Loucy (cell line): ENCODE data around the gene SLC17A6.

Source experiments
- H2AFZ ChIP-seq: fragments of 200-600 bp; sonication (generic); 2 replicates; pipeline ENCODE4 v1.6.0; 2016; ENCODE audit warnings: antibody characterized with exemption, mild to moderate bottlenecking, low read length, moderate library complexity
- H3F3A ChIP-seq: fragments of 200-600 bp; 2 replicates; pipeline ENCODE4 v1.6.0; 2016; ENCODE audit warnings: antibody characterized with exemption, low read depth, mild to moderate bottlenecking
- H3K27me3 ChIP-seq: fragments of 200-600 bp; sonication (generic); 2 replicates; pipeline ENCODE4 v1.6.1; 2014; ENCODE audit warnings: low read length, mild to moderate bottlenecking; ENCODE audit not compliant: insufficient read depth, poor library complexity, severe bottlenecking
- H3K36me3 ChIP-seq: fragments of 200-600 bp; sonication (generic); 2 replicates; pipeline ENCODE4 v1.6.1; 2016; ENCODE audit warnings: low read length; ENCODE audit not compliant: insufficient read depth
- H3K4me1 ChIP-seq: fragments of 200-600 bp; sonication (generic); 2 replicates; pipeline ENCODE4 v1.5.1; 2014; ENCODE audit warnings: low read length, mild to moderate bottlenecking; ENCODE audit not compliant: insufficient read depth, poor library complexity, severe bottlenecking
- H3K4me2 ChIP-seq: fragments of 200-600 bp; sonication (generic); 2 replicates; pipeline ENCODE4 v1.6.0; 2014; ENCODE audit warnings: antibody characterized with exemption, low read length, low read depth, mild to moderate bottlenecking; ENCODE audit not compliant: poor library complexity, severe bottlenecking
- H3K4me3 ChIP-seq: fragments of 200-600 bp; sonication (generic); 2 replicates; pipeline ENCODE4 v1.5.1; 2014; ENCODE audit warnings: low read length, mild to moderate bottlenecking, mixed read lengths; ENCODE audit not compliant: poor library complexity, severe bottlenecking
- H3K79me2 ChIP-seq: fragments of 200-600 bp; sonication (generic); 2 replicates; pipeline ENCODE4 v1.6.1; 2014; ENCODE audit warnings: low read length; ENCODE audit not compliant: insufficient read depth
- H3K9ac ChIP-seq: fragments of 200-600 bp; sonication (generic); 2 replicates; pipeline ENCODE4 v1.6.0; 2014; ENCODE audit warnings: mild to moderate bottlenecking, low read depth, low read length, moderate library complexity; ENCODE audit not compliant: poor library complexity, severe bottlenecking
- H3K9me2 ChIP-seq: fragments of 200-600 bp; sonication (generic); replicated peaks from 2 replicates; pipeline ENCODE4 v1.6.1; 2016; ENCODE audit warnings: low read depth, low read length, mixed read lengths
- H3K9me3 ChIP-seq: fragments of 200-600 bp; sonication (generic); 2 replicates; pipeline ENCODE4 v1.6.1; 2014; ENCODE audit warnings: mild to moderate bottlenecking, antibody characterized with exemption, low read length, low read depth; ENCODE audit not compliant: insufficient read depth
- H4K20me1 ChIP-seq: fragments of 200-600 bp; sonication (generic); 2 replicates; pipeline ENCODE4 v1.6.0; 2014; ENCODE audit warnings: antibody characterized with exemption, low read length, mild to moderate bottlenecking; ENCODE audit not compliant: insufficient read depth, poor library complexity, severe bottlenecking
- CTCF ChIP-seq: fragments of 200-600 bp; sonication (generic); conservative IDR thresholded peaks from 2 replicates; pipeline ENCODE4 v1.5.1; 2014; ENCODE audit warnings: mild to moderate bottlenecking, antibody characterized with exemption, low read length
- EZH2phosphoT487 ChIP-seq: fragments of 200-600 bp; IDR thresholded peaks from 2 replicates; pipeline ENCODE4 v1.6.1; 2018; ENCODE audit warnings: antibody characterized with exemption, mild to moderate bottlenecking, moderate library complexity, borderline replicate concordance

Gene SLC17A6

GRCh38 chr11:22392561-22392960, 54.4 kb downstream of the SLC17A6 start:
- no peaks in the 10 kb centered on the region for H3K9me2 ChIP-seq
- no peaks in the 10 kb centered on the region for H3K79me2 ChIP-seq
- H3K4me3 ChIP-seq: no peak overlapping the region
- H3K9ac ChIP-seq: no peak overlapping the region
- TF ChIP-seq CTCF: no peak
- TF ChIP-seq EZH2phosphoT487: no peak
- no peaks in the 10 kb centered on the region for H4K20me1 ChIP-seq
- H3K4me1 ChIP-seq: no peaks in the 10 kb centered on the region
- H3F3A ChIP-seq: no peaks in the 10 kb centered on the region
- H2AFZ ChIP-seq: no peak overlapping the region
- H3K9me3 ChIP-seq: no peaks in the 10 kb centered on the region
- H3K4me2 ChIP-seq: no peak overlapping the region
- no peaks in the 10 kb centered on the region for H3K27me3 ChIP-seq
- no peaks in the 10 kb centered on the region for H3K36me3 ChIP-seq

DNA sequence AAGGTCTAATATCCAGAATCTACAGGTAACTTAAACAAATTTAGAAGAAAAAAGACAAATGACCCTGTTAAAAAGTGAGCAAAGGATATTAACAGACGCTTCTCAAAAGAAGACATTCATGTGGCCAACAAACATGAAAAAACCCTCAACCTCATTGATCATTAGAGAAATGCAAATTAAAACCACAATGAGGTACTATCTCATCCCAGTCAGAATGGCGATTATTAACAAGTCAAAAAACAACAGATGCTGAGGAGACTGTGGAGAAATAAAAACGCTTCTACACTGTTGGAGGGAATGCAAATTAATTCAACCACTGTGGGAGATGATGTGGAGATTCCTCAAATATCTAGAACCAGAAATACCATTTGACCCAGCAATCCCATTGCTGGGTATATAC, 67.2 kb downstream of the SLC17A6 start:
- no peak overlapping the region for H3K4me2 ChIP-seq
- H3K9ac ChIP-seq: no peak overlapping the region
- no peaks in the 10 kb centered on the region for H3F3A ChIP-seq
- H3K36me3 ChIP-seq: no peaks in the 10 kb centered on the region
- no peaks in the 10 kb centered on the region for H3K79me2 ChIP-seq
- TF ChIP-seq EZH2phosphoT487 (no peak), CTCF (no peak)
- no peaks in the 10 kb centered on the region for H3K9me3 ChIP-seq
- no peak overlapping the region for H3K4me3 ChIP-seq
- no peaks in the 10 kb centered on the region for H3K27me3 ChIP-seq
- H4K20me1 ChIP-seq: no peaks in the 10 kb centered on the region
- H3K4me1 ChIP-seq: no peaks in the 10 kb centered on the region
- H2AFZ ChIP-seq: no peak overlapping the region
- no peaks in the 10 kb centered on the region for H3K9me2 ChIP-seq

- H3K4me1 ChIP-seq: no peaks in the 10 kb centered on the region
- no peaks in the 10 kb centered on the region for H3K9me2 ChIP-seq
- H3K9me3 ChIP-seq: no peaks in the 10 kb centered on the region
- H2AFZ ChIP-seq: no peak overlapping the region
- H3K4me3 ChIP-seq: no peak overlapping the region
- no peak overlapping the region for H3K4me2 ChIP-seq
- no peaks in the 10 kb centered on the region for H3K27me3 ChIP-seq
- no peaks in the 10 kb centered on the region for H4K20me1 ChIP-seq
- no peaks in the 10 kb centered on the region for H3K79me2 ChIP-seq
- H3F3A ChIP-seq: no peaks in the 10 kb centered on the region
- no peak overlapping the region for H3K9ac ChIP-seq
- no peaks in the 10 kb centered on the region for H3K36me3 ChIP-seq
- TF ChIP-seq CTCF (no peak), EZH2phosphoT487 (no peak)
Measured at GRCh38 chr11:22407267-22407666, 69.1 kb downstream of the SLC17A6 start.
